Fibroblast of the conjunctiva (primary cell): Measurements from ENCODE around the gene MEGF10.
"Not testable (repeated sequence)": the region's sequence is repeated elsewhere in the genome, so short reads cannot be mapped to it uniquely, and the experiment has no call there.

Experiments
- DNase-seq: peaks from one replicate; pipeline ENCODE4 v3.0.0-alpha.2; 2010; ENCODE audit warnings: low read depth

Gene MEGF10

DNA sequence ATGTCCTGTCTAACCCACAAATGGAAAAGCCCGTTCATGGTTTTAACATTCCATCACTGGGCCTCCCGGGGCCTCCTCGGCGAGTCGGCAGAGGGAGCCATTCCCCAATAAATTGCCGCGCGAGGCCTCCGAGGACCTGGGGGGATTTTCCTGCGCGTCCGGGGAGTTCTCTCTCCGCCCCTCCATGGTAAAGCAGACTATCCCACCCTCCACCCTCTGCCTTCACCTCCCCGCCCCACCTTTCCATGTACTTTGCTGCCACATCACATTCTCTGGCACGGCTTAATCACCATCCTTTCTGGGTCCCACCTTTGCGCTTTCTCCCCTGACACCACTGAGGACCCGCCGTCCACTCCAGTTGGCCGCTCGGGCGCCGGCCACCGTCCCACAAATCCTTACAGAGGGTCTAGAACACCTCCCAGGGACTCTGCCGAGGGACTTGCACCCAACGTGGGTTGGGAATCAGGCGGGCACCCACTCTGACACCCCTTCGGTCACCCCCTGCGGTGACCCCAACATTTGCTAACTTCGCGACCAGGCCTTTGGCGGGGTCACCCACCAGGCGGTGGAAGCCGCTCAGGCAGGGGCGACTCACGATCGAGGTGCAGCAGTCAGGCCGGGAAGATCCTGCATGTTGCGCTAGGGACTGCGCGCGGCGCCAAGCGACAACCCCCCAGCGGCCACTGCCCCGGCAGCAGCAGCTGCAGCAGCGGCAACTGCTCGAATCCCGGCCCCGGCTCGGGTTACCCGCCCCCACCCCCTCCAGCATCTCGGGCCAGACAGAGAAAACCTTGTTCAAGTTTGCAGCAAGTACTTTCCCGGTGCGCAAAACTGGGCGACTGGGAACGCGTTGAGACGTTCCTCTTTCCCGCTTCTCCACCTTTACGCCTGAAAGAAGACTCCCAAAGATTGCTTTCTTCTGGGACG is at the start of gene MEGF10:
Gene MEGF10 (plus strand): TSS at position 778 of the 927 bp plus-strand sequence. CDS start 40,513 bp downstream, outside the sequence.
- no peak for DNase-seq

DNA sequence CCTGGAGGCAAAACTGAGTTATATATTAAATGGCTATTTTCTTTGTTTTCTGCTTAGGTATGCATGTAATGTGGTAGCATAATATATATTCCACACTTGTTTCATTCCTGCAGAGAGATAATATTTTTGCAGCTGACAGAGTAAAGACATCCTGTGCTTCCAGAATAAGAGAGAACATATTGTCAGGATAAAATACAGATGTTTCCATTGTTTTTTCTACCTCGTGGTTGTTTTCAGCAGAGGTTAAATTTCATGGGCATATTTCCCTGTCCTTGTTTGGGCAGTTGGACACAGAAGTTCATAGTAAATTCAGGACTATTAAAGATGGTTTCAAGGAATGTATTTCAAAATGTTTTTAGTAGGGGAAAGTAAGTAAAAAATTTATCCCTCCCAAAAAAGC is 47.6 kb upstream of the MEGF10 start:
- DNase-seq: no peak

DNA sequence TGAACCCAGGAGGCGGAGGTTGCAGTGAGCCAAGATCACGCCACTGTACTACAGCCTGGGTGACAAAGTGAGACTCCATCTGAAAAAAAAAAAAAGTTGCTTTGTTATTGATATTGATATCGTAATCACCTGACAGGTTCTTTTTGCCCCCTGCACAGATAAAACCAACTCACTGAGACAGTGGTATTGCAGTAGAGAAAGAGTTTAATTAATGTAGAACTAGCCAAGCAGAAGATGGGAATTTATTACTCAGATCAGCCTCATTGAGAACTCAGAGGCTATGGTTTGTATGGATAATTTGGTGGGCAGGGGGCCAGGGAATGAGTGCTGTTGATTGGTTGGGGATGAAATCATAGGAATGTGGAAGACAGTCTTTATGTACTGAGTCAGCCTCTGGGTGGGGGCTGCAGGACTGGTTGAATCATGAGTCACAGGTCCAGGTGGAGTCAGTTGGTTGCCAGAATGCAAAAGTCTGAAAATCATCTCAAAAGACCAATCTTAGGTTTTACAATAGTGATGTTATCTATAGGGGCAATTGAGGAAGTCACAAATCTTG is 35.8 kb upstream of the MEGF10 start:
- peak; percentile 18 for DNase-seq

DNA sequence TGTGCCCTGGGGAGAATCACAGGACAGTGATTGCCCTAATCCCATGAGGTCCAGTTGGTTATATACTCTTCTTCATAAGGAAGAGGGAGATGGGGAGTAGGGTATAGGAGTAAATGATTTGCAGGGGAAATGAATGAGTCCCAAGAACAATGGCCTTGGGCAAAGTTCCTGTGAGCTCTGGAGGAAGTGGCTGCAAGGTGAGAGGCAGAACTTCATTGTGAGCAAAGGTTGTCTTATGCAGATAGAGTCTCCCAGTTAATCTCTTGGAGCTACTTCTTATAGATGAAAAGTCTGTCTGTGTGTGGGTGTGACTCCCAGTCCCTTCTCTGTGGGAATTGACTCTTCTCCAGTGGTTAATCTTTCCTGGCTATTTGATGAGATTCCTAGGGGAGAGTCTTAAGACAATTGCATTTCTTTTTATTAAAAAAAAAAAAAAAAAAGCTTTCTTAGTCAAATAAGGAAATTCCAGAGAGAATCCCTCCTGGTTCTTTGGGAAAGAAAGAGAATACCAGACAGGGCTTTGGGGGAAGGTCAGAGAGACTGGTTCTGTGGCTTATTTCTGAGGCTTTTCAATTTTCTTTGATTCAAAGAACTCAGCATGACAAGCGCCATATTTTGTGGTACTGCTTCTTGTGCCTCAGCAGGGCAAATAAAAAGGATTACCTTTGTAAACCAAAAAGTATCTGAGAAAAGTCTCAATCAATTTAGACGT is 33.6 kb upstream of the MEGF10 start:
- no peak for DNase-seq

DNA sequence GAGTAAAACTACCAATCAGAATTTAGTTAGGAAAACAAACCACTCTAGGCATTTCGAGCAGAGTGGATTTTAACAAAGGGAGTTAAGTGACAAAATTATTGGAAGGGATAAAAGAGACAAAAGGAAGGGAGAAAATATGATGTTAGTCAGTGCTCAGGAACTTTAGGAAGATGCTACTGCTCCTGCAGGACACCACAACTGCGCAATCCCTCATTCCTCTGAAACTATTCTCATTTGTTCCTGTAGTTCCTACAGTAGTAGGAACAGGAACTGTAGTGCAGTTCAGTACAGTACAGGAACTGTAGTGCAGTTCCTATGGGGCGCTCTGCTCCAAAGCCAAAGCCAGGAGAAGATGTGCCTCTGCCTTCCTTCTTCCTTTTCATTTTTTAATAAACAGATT is 29.9 kb upstream of the MEGF10 start:
- DNase-seq: no peak

DNA sequence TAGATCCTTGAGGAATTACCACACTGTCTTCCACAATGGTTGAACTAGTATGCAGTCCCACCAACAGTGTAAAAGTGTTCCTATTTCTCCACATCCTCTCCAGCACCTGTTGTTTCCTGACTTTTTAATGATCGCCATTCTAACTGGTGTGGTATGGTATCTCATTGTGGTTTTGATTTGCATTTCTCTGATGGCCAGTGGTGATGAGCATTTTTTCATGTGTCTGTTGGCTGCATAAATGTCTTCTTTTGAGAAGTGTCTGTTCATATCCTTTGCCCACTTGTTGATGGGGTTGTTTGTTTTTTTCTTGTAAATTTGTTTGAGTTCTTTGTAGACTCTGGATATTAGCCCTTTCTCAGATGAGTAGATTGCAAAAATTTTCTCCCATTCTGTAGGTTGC is 25.1 kb upstream of the MEGF10 start:
- DNase-seq: not testable (repeated sequence)

DNA sequence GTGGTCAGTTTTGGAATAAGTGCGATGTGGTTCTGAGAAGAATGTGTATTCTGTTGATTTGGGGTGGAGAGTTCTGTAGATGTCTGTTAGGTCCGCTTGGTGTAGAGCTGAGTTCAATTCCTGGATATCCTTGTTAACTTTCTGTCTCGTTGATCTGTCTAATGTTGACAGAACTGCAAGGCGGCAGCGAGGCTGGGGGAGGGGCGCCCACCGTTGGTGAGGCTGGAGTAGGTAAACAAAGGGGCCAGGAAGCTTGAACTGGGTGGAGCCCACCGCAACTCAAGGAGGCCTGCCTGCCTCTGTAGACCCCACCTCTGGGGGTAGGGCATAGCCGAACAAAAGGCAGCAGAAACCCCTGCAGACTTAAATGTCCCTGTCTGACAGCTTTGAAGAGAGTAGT is 22.3 kb upstream of the MEGF10 start:
- not testable (repeated sequence) for DNase-seq

DNA sequence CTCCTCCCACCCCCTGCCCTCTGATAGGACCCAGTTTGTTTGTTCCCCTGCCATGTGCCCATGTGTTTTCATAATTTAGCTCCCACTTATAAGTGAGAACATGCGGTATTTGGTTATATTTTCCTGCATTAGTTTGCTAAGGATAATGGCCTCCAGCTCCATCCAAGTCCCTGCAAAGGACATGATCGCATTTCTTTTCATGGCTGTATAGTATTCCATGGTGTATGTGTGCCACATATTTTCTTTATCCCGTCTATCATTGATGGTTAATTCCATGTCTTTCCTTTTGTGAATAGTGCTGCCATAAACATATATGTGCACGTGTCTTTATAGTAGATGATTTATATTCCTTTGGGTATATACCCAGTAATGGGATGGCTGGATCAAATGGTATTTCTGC is 19.9 kb upstream of the MEGF10 start:
- DNase-seq: not testable (repeated sequence)

DNA sequence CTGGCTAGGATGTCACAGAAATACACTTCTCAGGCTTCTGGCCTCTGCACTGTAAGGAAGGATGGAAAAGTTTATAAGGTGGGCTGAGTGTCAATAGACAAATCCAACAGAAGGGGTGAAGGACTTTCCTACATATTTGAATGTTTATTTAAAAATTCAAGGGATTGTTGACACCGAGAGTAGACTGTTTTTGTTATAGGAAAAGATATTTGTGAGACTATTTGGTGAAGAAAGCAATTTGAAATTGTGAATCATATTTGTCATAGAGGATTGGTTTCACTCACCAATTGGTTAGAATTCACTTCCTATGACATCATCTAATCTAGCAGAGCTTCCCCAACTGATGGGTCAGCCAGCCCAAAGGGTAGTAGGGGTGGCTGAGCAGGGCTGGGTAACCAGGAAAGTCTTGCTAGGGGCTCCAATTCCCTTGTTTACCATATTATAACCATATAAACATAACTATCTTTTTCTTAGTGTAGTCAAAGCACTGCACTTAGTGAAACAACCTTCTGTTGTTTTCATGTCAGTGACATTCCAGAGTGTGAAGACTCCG is 14.9 kb upstream of the MEGF10 start:
- no peak for DNase-seq

DNA sequence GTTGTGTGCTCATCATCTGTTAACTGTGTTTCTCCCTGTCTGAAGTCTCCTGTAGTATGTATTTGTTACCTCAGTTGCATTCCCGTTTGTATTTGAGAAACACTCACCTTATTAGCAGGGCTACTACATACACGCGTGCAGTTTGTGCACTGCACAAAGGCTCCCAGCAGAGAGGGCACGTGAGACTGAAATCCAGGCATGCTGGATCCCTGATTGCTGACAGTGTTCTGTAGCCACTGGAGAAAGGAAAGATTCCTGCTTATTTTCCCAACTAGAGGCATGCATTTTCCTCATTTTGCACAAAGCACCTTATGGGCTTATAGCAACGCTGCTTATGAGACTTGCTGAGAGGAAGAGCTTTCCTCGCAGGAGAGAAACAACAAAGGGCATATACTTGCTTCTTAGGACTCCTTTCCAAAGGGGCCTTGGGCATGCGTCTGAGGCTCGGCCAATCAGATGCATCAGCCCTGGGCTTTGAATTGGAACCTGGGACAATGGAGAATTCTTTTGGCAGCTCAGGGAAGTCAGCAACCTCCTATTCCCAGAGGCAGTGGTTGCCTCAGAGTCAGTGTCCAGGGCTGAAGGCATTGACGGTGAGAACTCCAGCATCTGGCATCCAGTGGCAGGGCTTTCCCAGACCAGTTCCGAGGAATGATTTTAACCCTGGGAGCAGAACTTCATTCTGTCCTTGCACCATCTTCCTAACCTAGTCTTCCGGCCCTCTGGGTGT is 9.9 kb upstream of the MEGF10 start:
- DNase-seq: no peak

DNA sequence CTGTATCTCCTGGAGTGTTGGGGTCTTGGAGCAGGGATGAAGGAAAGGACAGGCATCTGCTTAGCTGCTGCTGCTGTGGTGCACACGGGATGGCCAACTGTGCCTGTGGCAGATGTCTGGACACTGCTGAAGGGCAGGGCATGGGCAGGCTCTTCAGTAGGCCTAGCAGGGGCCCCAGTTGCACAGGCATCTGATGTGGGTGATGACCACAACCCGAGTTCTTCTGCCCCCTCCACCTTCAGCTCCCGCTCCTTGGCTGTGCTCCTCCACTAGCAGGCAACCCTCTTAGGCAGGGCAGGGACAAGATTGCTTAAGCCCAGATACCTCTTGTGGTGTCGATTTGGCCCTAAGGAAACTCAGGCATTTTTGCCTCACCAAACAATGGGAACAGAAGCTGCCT is 9.0 kb upstream of the MEGF10 start:
- DNase-seq: no peak

DNA sequence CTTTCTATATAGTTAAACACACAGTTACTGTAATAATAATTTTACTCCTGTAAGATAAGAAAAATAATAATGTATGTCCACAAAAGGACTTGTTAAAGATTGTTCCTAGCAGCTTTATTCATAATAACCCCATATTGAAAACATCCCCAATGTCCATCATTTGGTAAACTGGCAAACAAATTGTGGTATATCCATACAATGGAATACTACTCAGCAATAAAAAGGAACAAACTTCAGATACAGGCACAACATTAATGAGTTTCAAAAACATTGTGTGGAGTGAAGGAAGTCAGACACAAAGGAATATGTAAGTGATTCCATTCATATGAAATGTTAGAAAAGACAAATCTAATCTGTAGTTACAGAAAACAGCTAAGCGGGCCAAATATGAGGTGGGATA is 1.9 kb upstream of the MEGF10 start:
- no peak for DNase-seq

DNA sequence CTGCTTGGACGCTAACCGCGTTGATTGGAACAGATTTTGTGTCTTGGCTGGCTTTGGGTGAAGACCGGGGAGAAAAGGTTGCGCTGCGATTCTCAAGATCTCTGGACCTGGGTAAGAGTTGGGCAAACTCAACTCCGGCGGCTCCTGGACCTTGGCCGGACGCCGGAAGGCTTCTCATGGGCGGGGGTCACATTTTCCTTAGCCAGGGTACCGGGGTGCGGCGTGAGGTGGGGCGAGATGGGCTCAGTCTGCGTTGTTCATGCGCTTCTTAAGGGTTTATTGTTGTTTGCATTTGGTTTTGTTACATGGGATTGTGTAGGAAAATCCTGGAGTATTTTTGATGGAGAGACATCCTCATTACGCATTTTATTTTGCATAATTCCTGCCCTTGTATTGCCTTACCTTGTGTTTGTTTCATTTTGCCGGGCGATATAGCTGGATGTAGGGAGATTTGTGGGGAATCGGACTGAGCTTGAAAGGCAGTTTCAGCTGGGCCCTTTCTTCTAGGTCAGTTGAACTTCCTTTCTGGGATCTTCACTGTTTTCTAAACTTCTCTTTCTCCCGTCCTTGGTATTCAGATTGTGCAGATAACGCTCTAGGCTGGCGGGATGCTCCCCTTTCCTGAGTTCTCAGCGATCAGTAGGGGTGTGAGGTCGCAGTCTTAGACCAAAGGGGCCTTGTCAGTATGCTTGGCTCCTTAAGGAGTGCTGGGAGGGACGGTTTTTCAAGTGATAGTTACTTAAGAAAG is 524 bp downstream of the MEGF10 start:
- DNase-seq: no peak

DNA sequence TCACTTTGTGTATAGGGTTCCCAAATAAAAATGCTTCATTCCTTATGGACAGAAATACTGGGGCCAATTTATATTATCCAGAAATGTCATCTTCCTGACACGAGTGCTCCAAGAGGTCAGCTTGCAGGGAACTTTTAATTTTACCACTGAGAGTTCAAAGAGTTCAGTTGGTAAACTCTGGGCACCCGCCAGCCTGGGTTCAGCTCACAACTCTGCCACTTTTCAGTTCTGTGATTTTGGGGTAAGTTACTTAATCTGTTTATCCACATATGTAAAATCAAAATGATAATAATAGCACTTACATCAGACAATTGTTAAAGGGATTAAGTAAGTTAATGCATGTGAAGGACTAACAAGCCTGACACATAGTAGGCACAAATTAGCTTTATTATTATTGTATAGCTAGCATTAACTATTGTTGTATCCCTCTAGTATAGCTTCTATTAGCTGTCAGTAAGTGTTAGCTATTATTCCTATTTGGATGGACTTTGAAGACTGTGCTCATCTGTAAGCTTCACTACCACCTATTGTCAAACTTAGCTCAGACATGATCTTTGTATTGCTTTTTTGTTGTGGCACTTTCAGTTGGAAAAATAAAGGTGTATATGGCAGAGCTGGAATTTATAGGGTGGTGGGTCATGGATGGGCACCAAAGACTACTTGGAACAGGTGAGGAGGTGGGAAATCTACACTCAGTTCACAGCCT is 1.6 kb downstream of the MEGF10 start:
- DNase-seq: no peak

DNA sequence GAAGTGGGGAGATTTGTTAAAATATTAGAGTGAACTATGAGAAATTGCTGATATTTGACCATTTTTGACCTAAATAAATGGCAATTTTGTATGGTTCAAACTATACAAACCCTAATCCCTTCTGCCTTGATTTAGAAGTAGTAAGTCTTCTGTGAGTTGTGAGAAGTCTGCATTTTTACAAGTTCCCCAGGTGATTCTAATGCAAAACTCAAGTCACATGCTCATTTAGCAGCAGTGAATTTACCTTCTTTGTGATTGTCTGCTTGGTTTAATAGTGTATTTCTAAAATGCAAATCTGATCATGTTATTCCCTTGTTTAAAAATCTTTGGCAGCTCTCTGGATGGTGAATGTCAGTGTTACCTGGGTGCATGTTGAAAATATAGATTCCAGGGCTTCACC is 2.8 kb downstream of the MEGF10 start:
- DNase-seq: no peak

DNA sequence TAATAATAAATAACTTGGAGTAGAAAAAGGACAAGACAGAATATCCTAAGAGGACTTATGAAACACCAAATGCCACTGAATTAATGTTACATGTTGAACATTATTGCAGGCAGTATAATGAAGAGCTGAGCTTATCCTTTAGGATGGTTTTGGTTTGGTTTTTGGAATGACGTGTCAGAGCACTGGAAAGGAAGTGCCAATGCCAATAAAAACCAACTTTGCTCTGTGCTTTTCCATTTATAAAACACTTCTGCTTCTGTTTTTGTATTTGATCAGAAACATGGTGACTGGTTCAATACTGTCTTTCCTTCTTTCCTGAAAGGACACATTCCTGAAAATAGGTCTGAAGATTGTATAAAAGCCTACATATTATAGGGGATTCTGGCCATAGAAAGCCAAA is 4.2 kb downstream of the MEGF10 start:
- DNase-seq: no peak

DNA sequence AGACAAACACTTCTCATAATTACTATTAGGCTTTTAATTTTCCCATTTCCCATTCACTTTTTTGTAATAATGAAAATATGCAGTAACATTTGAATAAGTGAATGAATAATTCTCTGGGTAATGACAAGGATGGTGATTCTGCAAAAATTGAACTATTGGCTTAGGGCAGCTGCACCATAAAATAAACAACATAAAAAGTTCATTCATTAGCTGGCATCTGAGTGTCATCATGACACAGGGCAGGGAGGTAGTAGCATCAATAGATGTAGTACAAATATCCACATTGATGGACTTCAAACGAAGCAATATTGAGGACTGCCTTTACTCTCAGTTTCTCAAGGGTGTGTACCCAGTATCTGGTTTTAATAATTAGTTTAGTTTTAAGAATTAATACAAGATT is 4.9 kb downstream of the MEGF10 start:
- DNase-seq: no peak

DNA sequence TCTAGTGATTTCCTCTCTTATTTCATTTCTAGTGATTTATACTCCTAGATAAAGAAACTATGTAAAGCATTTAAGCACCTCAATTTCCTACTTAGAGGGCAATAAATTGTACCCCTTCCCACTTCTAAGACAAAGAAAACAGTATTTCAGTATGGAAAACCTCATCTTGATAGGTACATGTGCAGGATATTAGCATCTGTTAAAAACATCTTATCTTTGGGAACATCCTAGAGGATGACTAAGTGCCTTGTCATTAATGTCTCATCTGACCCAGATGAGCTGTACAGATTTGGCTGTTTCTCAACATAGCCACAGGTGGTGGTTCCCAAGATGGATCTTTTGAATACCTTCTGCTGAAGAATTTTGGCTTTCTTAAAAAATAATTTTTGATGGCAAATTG is 5.7 kb downstream of the MEGF10 start:
- no peak for DNase-seq

DNA sequence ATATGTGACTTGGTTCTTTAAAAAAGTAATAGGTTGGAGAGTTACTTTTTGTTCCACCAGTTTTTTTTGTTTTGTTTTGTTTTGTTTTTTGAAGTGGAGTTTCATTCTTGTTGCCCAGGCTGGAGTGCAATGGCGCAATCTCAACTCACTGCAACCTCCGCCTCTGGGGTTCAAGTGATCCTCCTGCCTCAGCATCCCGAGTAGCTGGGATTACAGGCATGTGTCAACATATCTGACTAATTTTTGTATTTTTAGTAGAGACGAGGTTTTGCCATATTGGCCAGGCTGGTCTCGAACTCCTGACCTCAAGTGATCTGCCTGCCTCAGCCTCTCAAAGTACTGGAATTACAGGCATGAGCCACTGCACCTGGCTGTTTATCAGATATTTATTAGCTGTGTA is 6.3 kb downstream of the MEGF10 start:
- DNase-seq: not testable (repeated sequence)

DNA sequence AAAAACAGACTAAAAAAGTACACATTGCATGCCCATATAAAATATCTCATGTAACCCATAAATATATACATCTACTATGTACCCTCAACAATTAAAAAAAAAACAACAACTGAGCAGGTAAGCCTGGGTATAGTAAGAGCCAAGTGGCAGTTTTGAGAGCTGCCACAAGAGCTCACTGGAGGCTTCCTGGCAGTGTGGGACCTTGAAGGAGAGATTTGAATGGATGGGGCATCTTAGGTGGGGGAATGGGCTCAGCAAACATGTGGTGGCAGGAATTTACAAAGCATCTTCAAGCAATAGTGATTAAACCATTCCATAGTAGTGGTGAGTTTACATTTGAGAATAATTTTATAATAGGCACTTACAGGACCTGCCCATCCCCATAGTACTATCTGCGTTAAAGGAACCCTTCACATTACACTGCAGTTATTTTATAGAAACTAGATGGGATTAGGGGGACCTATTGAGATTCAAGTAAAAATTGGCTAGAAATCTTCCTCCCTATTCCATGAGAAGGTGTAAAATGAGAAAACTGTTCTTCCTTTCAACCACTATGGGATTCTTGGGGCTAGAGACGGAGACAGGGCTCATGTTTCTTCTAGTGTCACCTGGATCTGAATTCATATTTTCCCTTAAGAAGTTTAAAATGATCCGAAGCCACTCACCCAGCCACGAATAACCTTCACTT is 6.9 kb downstream of the MEGF10 start:
- no peak for DNase-seq
